RCC 7860 (cell line): Measurements from ENCODE around the gene ARPC5L.
"Not testable (repeated sequence)": the region's sequence is repeated elsewhere in the genome, so short reads cannot be mapped to it uniquely, and the experiment has no call there.

Experiments used
- DNase-seq: peaks from one replicate; pipeline ENCODE4 v3.0.0-alpha.2; 2015; ENCODE audit warnings: low spot score
- FAIRE-seq: peaks from 2 replicates; lab custom pipeline; 2012; peaks lifted over from hg19 to GRCh38; lab: Jason Lieb, UNC

The ARPC5L gene

GRCh38 chr9:124886866-124887492 lies 25.0 kb downstream of the ARPC5L start:
- DNase-seq (no peak), FAIRE-seq (no peak)

- no peak for FAIRE-seq
- no peak for DNase-seq
Measured at GRCh38 chr9:124887832-124888231, 25.9 kb downstream of the ARPC5L start.

GRCh38 chr9:124889006-124889405 lies 27.1 kb downstream of the ARPC5L start:
- no peak for FAIRE-seq
- DNase-seq, result no peak

- no peak for FAIRE-seq
- no peak for DNase-seq
Measured at GRCh38 chr9:124890179-124890578, 28.2 kb downstream of the ARPC5L start.

- DNase-seq (no peak), FAIRE-seq (no peak)
Measured at GRCh38 chr9:124894035-124894740, 32.3 kb downstream of the ARPC5L start.

- no peak for FAIRE-seq
- DNase-seq, result no peak
Measured at GRCh38 chr9:124894741-124895170, 32.8 kb downstream of the ARPC5L start.

GRCh38 chr9:124897570-124898460 lies 35.9 kb downstream of the ARPC5L start:
- no peak for FAIRE-seq

GRCh38 chr9:124899845-124900244 lies 37.9 kb downstream of the ARPC5L start:
- FAIRE-seq, result no peak
- no peak for DNase-seq

More at GRCh38 chr9:124897570-124898460, 35.9 kb downstream of the ARPC5L start:
- no peak for DNase-seq

- no peak for FAIRE-seq
- DNase-seq, result no peak
Measured at GRCh38 chr9:124906966-124907365, 45.0 kb downstream of the ARPC5L start.

GRCh38 chr9:124908098-124908497 lies 46.2 kb downstream of the ARPC5L start:
- no peak for DNase-seq
- FAIRE-seq, result no peak

- FAIRE-seq, result no peak
- DNase-seq, result no peak
Measured at GRCh38 chr9:124911766-124912165, 49.8 kb downstream of the ARPC5L start.

GRCh38 chr9:124913378-124913777 lies 51.4 kb downstream of the ARPC5L start:
- FAIRE-seq (no peak), DNase-seq (no peak)

GRCh38 chr9:124914753-124915405 lies 52.9 kb downstream of the ARPC5L start:
- no peak for DNase-seq
- no peak for FAIRE-seq

GRCh38 chr9:124920394-124920793 lies 58.5 kb downstream of the ARPC5L start:
- not testable (repeated sequence) for DNase-seq, FAIRE-seq
